Posterior vena cava (tissue), 2 donors: Measurements from ENCODE around the gene SVOPL. TPM values are rescaled to one million over a fixed set of nuclear protein-coding genes. Genes with fewer than 3 reads are reported as not detected.
A peak's percentile ranks its signal among the peaks of the same experiment; 100 is the strongest.
"Not testable (repeated sequence)": the region's sequence is repeated elsewhere in the genome, so short reads cannot be mapped to it uniquely, and the experiment has no call there.

Source experiments
- DNase-seq: peaks from one replicate; pipeline ENCODE4 v3.0.0-alpha.2; 2020; ENCODE audit warnings: low spot score
- intact Hi-C, 2 donors: fragments of 100-400 bp; cut with DNase I; formaldehyde crosslinking; loops; one replicate each; pipeline versions ENCODE4 v1.14.1 to v1.14.2; 2022 to 2023
- total RNA-seq, 2 donors: library from RNA; stranded (reverse); fragmentation: NEBNext Ultra II Directional; extraction: Animal tissue kit (Norgen Biotek cat#: 25700); gene quantifications; one replicate each; pipeline ENCODE4 v1.2.1, GENCODE V29; 2021
- donor health status: DM: yes; HTN: yes; CAD: no.
- donor health status: DM: yes; HTN: yes; CAD: no.

The SVOPL gene
- total RNA-seq, 2 donors from 2014 or later, result not detected

DNA sequence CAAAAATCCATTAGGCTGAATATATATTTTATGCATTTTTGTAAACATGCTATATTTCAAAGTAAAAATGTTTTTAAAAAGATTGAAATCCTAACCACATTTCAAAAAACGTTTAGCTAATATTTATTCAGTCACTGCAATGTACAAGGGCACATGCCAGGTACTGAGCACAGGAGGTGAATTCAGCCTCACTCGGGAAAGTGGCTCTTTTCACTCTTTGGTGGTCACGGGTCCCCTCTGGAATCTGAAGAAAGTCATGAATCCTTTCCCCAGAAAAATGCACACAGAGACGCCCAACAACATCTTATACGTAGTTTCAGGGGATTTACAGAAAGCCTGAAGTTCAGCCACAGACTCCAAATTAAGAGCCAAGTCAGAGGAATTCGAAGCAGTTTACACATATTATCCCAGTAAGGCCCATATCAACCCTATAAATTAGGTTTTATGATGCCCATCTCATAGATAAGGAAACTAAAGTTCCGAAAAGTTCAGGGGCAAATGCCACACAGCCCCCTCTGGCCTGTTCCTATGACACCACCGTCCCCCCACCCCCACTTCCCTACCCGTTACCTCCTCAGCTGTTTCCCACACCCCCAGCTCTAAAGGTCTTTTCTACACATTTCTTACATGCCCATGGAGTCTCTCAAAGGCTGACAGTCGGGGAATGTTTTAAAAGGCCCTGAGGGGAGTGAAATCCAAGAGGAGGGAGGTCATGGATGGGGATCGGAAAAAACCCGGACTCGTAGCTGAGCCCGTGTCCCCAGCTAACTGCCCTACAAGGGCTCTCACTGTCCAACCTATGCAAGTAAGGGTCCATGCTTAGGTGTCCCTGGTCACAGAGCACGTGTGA lies 9.6 kb upstream of the SVOPL start:
- DNase-seq, result no peak
- intact Hi-C loops, result no loop called here

DNA sequence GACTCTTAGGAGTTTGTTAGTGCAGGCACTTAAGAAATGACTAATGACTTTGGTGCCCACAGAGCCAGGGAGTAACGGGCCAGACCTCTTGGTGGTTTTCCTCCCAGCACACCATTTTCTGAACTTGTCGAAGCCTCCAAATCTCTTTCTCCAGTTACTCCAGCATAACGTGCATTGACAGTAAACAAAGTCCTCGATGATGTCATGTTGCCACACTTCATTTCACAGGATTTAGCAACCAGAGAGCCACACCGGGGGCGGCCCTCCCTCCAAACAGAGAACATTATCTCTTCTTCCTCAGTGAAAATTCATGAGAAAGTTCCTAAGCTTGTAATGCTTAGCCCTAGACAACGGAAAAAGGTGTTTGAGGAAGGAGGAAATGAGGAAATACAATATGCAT lies 4.0 kb upstream of the SVOPL start:
- DNase-seq, result no peak
- intact Hi-C loops, result no loop called here

DNA sequence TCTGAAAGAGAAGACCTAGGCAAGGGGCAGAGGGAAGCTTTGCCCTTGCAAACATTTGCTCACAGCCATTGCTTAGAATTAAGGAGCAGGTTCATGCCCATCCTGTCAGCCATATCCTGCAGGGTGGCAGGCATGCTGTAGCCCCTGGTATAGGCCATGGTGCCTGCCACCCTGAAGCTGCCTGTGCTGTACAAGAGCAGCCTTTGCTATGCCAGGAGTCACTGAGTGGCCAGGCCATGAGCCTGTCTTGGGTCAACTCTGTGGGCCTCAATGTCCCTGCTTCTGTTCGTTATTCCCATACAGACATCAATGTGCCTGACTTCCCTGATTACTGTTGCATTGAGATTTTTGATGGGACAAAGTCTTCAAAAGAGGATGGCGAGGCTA lies 368 bp upstream of the SVOPL start:
- no peak for DNase-seq

DNA sequence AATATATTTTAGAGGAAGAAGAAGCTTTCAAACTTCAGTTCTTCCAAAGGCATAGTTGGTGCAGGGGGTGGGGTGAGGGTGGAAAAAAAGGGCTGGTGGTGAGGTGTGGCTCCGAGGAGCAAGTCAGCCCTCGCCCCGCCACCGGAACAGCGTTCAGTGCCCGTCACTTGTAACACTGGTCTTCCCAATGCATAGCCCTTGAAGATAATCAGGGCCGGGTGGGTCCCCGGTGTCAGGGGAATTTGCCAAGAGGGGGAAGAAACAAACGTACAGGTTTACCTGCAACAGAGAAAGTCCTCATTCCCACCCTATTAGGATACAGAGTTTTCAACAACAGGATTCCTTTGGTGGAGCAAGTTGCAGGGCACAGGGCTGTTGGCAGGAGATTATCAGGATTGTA lies 1.5 kb downstream of the SVOPL start:
- intact Hi-C loops, result no loop called here
- peak; percentile 40 for DNase-seq

More for the DNA sequence above, 368 bp upstream of the SVOPL start:
- intact Hi-C loops, result no loop called here

DNA sequence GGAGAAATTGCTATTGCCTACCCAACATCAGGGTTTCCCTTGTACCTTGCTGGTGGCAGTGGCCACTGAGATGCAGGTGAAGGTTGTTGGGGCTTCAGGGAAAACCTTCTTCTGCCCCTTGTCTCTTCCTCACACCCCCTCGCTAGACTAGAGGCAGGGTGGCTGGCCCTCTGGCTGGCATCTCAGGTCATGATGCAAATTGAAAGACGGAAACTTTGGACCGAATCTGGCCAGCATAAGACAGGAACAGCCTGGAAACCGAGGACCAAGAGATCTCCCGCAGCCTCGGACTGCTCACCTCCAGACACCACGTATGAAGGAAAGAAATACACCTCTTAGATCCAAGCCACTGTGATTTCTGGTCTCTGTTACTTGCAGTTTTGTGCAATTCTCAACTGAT lies 2.9 kb downstream of the SVOPL start:
- intact Hi-C loops, result loop anchor here in 1 of 2 donors (1.0 kb wide), 1 partner anchor 39 kb away; no protein-coding TSS in a partner anchor
- DNase-seq, result peak; percentile 28

DNA sequence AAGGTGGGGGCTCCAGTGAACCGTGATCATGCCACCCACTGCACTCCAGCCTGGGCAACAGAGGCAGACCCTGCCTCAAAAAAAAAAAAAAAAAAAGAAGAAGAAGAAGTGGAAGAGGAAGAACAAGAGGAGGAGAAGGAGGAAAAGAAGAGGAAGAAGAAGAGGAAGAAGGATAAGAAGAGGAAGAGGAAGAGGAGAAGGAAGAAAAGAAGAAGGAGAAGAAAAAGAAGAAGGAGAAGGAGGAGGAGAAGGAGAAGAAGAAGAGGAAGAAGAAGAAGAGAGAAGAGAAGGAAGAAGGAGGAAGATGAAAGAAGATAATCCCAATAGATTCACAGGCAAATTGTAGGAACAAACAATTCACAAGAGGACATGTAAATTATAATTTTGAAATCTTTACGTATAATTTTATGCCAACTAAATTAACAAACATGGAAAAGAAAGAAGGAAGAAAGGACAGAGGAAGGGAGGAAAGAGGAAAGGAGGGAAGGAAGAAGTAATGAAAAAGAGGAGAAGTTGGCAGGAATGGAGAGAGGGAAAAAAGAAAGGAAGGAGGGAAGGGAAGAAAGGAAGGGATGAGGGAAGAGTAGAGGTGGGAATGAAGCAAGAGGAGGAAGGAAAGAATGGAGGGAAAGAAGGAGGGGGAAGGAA lies 3.5 kb downstream of the SVOPL start:
- intact Hi-C loops, result loop anchor here in 1 of 2 donors (1.0 kb wide), 1 partner anchor 40 kb away; no protein-coding TSS in a partner anchor
- no peak for DNase-seq

DNA sequence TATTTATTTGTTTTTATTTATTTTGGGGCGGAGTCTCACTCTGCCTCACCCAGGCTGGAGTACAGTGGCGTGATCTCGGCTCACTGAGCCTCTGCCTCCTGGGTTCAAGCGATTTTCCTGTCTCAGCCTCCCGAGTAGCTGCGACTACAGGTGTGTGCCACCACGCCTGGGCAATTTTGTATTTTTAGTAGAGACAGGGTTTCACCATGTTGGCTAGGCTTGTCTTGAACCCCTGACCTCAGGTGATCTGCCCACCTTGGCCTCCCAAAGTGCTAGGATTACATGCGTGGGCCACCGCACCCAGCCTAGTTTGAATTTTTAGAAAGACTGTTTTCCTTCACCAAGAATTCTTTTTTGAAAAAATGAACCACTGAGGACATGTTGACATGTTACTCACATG lies 5.4 kb downstream of the SVOPL start:
- intact Hi-C loops, DNase-seq: not testable (repeated sequence)

DNA sequence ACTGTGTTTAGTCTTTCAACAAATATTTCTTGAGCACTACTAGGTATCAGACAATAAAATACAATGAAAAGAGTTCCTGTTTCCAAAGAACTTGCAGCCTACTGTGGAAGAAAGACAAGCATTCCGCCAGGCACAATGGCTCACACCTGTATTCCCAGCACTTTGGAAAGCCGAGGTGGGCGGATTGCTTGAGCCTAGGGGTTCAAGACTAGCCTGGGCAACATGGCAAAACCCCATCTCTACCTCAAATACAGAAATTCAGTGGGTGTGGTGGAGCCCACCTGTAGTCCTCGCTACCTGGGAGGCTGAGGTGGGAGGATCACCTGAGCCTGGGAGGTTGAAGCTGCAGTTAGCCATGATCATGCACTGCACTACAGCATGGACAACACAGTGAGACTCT lies 6.1 kb downstream of the SVOPL start:
- no peak for DNase-seq
- intact Hi-C loops, result no loop called here

DNA sequence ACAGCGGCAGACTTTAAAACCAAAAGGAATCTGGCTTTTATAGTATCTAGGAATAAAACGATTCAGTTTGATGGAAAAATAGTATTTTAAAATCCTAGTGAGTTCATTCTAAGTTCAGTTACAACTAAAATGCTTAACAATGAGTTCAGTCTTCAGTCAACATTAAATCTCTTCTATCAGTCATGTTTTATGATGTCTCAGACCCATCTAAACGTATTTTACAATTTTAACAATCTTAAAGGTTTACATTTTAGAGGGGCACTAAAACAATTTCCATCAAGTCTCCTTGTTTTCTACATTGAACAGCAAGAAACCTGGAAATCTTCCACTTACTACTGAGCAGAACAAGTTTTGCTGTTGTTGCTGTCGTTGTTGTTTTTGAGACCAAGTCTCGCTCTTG lies 10.0 kb downstream of the SVOPL start:
- intact Hi-C loops, result no loop called here
- DNase-seq, result no peak

DNA sequence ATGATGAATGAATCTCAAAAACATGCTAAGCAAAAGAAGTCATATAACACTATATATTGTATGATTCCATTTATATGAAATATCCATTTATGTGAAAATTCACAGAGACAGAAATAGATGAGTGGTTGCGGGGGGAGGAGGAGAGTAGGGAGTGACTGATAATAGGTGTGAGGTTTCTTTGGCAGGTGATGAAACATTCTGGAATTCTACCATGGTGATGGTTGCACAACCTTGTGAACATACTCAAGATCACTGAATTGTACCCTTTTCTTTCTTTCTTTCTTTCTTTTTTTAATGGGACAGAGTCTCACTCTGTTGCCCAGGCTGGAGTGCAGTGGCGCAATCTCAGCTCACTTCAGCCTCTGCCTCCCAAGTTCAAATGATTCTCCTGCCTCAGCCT lies 10.7 kb downstream of the SVOPL start:
- intact Hi-C loops, result no loop called here
- no peak for DNase-seq

DNA sequence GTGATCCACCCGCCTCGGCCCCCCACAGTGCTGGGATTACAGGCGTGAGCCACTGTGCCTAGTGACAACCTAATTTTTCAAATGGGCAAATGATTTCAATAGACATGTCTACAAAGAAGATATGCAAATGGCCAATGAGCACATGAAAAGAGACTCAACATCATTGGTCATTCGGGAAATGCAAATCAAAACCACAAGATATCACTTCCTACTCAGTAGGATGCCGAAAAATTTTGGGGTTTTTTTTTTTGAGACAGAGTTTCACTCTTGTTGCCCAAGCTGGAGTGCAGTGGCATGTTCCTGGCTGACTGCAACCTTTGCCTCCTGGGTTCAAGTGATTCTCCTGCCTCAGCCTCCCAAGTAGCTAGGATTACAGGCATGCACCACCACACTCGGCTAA lies 13.1 kb downstream of the SVOPL start:
- DNase-seq, intact Hi-C loops: not testable (repeated sequence)

DNA sequence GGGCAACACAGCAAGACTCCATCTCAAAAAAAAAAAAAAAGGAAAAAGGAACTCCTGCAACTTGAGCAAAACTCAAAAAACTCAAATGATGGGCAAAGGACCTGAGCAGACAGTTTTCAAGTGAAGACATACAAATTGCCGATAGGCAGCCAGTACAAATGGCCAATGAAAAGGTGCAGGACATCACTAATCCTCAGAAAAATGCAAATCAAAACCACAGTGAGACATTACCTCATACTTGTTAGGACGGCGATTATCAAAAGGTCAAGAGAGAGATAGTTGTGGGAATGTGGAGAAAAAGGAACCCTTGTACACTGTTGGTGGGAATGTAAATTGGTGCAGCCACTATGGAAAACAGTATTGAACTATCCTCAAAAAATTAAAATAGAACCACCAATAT lies 16.8 kb downstream of the SVOPL start:
- no peak for DNase-seq
- intact Hi-C loops, result no loop called here

DNA sequence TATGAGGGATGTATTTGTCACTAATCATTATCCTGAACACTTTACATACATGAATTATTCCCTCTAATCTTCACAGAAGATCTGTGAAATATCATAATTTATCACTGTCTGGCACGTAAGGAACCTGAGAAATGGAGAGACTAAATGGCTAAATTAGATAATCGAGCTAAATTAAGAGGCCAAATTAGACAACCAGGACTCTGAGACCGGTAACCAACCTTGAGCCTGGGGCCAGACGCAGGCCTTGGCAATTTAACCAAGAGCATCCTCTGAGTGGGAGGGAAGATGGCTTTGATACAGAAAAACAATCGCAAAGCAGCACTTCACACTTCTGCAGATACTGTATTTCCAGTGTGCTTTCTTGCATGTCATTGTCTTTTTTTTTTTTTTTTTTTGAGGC lies 21.4 kb downstream of the SVOPL start:
- intact Hi-C loops, result no loop called here
- DNase-seq, result no peak

DNA sequence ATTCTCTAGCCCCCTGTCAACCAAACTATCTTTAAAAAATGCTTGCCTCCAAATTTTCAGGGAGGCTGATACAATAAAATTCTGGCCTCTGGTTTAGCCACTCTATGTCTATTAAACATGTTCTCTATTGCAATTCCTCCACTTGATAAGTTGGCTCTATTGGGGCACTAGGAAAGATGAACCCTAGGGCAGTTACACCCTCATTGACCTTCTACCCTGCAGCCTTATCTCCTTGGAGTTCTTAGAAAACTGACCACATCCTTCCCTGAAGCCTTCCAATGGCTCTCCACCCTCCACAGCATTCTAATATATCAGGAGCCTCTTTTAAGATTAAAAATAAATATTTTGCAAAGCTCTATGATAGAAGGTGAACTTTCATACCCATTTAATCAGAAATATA lies 30.6 kb downstream of the SVOPL start:
- intact Hi-C loops, result no loop called here
- DNase-seq, result no peak

DNA sequence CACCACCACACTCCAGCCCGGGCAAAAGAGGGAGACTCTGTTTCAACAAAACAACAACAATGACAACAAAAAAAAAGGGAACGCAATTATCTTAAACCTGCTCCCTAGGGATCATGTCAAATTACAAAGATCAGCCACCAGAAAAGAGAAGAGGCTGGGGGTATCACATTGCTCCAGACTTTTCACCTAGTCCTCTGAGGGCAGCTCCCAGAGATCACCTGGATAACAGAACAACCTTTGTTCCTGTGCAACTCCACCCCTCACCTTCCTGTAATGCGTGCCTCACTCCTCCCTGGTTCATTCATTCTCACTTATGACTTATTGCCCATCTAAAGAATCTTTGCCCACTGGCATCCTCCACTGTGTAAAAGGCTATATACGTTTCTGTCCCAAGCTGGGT lies 31.8 kb downstream of the SVOPL start:
- no peak for DNase-seq
- intact Hi-C loops, result no loop called here

DNA sequence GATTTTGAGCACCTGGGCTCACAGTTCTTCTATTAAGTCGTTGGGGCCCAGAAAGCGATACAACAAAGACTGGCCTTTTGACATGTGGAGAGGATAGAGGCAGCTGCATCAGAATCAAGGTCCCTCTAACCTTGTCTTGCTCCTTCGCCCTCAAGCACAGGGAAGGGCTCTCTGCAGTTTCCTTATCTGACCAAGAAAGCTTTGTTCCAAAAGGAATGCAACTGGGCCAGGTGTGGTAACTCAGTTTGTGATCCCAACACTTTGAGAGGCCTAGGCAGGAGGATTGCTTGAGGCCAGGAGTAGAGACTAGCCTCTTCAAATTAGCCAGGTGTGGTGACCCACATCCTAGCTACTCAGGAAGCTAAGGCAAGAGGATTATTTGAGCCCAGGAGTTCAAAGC lies 32.2 kb downstream of the SVOPL start:
- DNase-seq, result no peak
- intact Hi-C loops, result no loop called here

DNA sequence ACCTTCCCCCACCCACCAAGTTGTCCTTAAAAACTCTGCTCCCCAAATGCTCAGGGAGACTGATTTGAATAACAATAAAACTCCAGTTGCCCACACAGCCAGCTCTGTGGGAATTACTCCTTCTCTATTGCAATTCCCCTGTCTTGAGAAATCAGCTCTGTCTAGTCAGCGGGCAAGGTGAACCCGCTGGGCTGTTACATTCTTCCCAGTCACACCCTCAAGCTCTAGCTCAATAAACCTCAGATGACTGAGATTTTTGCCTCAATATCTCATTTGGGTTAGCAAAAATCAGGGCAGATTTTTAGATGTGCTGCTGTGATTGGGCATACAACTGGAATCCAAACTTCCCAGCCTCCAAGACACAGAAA lies 32.9 kb downstream of the SVOPL start:
- no peak for DNase-seq
- intact Hi-C loops, result no loop called here

DNA sequence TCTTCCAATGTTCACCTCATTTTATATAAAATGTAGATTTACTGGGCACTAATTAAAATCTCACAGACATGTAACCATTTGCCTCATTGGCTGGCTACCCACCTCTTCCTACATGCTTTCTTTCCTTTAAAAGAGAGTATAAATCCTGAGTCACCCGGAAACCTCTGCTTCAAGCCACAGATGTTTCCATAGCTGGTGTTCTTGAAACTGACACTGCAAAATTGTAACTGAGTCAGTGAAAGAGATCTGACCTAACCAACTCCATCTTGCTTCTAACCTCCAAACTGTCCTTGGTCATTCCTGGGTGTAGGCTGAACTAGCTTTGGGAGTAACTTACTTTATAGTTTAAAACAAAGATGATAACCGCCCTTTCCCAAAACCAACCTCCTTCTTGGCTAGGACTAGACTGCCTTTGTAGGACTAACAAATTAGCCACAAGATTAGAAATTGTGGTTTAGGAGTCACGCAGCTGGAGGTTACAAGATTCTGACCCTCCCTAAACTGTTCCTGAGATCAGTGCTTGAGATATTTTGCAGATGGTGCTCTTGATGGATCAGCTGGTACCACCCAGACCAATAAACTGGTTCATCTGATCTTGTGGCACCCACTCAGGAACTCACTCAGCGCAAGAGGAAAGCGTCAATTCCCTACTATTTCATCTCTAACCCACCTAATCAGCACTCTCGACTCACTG lies 33.5 kb downstream of the SVOPL start:
- intact Hi-C loops, result no loop called here
- no peak for DNase-seq

DNA sequence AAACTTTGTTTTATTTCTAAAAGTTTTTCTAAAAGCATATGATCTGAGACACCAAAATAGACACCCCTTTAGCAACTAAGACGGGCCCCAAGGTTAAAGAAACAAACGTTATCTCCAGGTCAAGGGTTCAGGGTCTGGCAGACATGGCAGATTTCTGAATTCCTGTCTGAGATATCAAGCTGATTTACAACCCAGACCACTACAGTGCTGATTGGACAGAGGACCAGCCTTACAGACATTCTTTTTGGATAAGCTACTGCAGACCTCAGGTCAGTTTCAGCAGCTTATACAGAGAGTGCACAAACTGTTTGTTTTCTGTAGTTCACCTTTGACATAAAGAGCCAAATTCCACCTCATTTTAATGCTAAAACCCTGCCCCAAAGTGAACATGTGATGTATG lies 34.8 kb downstream of the SVOPL start:
- intact Hi-C loops, result no loop called here
- no peak for DNase-seq

DNA sequence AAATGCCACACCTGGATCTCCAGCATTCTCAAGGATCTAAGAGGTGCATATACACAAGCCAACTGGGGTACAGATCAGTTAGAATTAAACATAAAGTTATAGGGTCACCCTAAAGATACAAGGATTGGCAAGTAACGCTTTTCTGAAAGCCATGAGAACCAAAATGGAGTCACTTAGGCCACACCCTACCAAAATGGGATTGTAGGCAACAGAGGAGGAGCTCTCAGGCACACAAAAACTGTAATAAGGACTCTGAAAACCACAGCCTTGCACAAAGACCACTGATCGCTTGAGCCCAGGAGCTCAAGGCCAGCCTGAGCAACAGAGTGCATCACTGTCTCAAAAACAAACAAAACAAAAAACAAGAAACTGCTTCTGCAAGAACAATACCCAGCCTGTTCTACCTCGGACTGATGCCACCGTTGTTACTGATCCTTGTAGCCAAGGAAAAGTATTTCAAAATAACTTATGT lies 35.5 kb downstream of the SVOPL start:
- DNase-seq, result no peak
- intact Hi-C loops, result no loop called here
